NCI-H2196 treated with DMSO at 0.1 percent for 48 hours (cell line): ENCODE measurements around the gene PLA2G2D.
"Not testable (repeated sequence)": the region's sequence is repeated elsewhere in the genome, so short reads cannot be mapped to it uniquely, and the experiment has no call there.

ENCODE experiments used
- DNase-seq: peaks from one replicate; lab custom pipeline; 2025; ENCODE audit not compliant: unreplicated experiment; lab: John Stamatoyannopoulos, UW

Gene PLA2G2D

GRCh38 chr1:20143318-20143717, 24.0 kb upstream of the PLA2G2D start:
- no peak for DNase-seq

GRCh38 chr1:20142001-20142710, 22.8 kb upstream of the PLA2G2D start:
- no peak for DNase-seq

GRCh38 chr1:20141466-20141865, 22.1 kb upstream of the PLA2G2D start:
- no peak for DNase-seq

- DNase-seq = no peak
Measured at GRCh38 chr1:20141001-20141400, 21.7 kb upstream of the PLA2G2D start.

GRCh38 chr1:20139776-20140612, 20.7 kb upstream of the PLA2G2D start:
- DNase-seq = no peak

GRCh38 chr1:20138961-20139550, 19.7 kb upstream of the PLA2G2D start, which contains the start of gene PLA2G2F:
Gene PLA2G2F (plus strand): TSS chr1:20139323. CDS start chr1:20139428, 105 bp downstream.
- DNase-seq = no peak

- no peak for DNase-seq
Measured at GRCh38 chr1:20138346-20138745, 19.0 kb upstream of the PLA2G2D start.

- no peak for DNase-seq
Measured at GRCh38 chr1:20137604-20138003, 18.3 kb upstream of the PLA2G2D start.

GRCh38 chr1:20137055-20137454, 17.7 kb upstream of the PLA2G2D start:
- no peak for DNase-seq

- no peak for DNase-seq
Measured at GRCh38 chr1:20136249-20136648, 16.9 kb upstream of the PLA2G2D start.

- DNase-seq = no peak
Measured at GRCh38 chr1:20134995-20135394, 15.7 kb upstream of the PLA2G2D start.

- DNase-seq = not testable (repeated sequence)
Measured at GRCh38 chr1:20130518-20130917, 11.2 kb upstream of the PLA2G2D start.

GRCh38 chr1:20126806-20127440, 7.6 kb upstream of the PLA2G2D start:
- no peak for DNase-seq

GRCh38 chr1:20126041-20126805, 6.9 kb upstream of the PLA2G2D start:
- no peak for DNase-seq

- no peak for DNase-seq
Measured at GRCh38 chr1:20125100-20125499, 5.8 kb upstream of the PLA2G2D start.

- no peak for DNase-seq
Measured at GRCh38 chr1:20124456-20125057, 5.2 kb upstream of the PLA2G2D start.

- no peak for DNase-seq
Measured at GRCh38 chr1:20123722-20124455, 4.6 kb upstream of the PLA2G2D start.

GRCh38 chr1:20120796-20121195, 1.5 kb upstream of the PLA2G2D start:
- DNase-seq = no peak

GRCh38 chr1:20117236-20117635, 2.1 kb downstream of the PLA2G2D start:
- no peak for DNase-seq

GRCh38 chr1:20115916-20116315, 3.4 kb downstream of the PLA2G2D start:
- no peak for DNase-seq
